Stimulated activated CD4-positive, alpha-beta T cell treated with anti-CD3 and anti-CD28 coated beads, Interleukin-15, amount 100 ng/mL, for 24 hours (primary cell): ENCODE results near the gene TNFRSF13B.

Experiments used
- DNase-seq: peaks from one replicate; pipeline ENCODE4 v3.0.0-alpha.2; 2020

The TNFRSF13B gene

GRCh38 chr17:16953841-16954240, 18.1 kb downstream of the TNFRSF13B start:
- no peak for DNase-seq

DNA sequence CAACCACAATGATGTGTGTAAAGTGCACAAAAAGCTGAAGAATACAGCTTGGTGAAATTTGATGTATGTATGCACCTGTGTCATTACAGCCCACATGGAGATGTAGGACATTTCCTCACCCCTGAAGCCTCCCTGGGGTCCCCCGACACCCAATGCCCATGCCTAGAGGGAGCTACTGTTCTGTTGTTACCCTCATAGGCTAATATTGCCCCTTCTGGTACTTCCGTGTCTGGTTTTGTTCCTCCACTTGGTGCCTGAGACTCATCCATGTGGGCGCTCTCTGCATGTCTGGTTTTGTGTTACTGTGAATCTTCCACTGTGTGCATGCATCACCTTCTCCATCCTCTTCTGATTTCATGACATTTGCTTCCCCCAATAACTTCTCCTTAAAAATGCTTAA, 18.6 kb downstream of the TNFRSF13B start:
- DNase-seq, result no peak

GRCh38 chr17:16952401-16952800, 19.5 kb downstream of the TNFRSF13B start:
- DNase-seq, result no peak

DNA sequence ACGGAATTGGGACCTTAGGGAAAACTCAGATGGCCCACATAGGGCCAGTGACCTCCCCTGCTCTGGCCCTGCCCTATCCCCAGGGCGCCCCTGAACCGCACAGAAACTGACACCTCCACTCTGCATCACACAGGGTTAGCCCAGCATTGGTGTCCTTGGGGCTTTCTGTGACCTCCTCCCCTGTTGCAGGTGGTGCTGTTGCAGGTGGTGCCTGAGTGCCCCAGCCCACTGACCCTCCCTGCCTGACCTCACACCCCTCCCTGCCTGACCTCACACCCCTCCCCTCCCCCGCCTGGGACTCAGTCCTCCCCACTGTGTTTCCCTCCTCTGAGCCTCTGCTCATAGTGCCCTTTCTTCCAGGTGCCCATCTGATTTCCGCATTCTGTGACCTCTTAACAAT, 21.4 kb downstream of the TNFRSF13B start:
- DNase-seq, result no peak

DNA sequence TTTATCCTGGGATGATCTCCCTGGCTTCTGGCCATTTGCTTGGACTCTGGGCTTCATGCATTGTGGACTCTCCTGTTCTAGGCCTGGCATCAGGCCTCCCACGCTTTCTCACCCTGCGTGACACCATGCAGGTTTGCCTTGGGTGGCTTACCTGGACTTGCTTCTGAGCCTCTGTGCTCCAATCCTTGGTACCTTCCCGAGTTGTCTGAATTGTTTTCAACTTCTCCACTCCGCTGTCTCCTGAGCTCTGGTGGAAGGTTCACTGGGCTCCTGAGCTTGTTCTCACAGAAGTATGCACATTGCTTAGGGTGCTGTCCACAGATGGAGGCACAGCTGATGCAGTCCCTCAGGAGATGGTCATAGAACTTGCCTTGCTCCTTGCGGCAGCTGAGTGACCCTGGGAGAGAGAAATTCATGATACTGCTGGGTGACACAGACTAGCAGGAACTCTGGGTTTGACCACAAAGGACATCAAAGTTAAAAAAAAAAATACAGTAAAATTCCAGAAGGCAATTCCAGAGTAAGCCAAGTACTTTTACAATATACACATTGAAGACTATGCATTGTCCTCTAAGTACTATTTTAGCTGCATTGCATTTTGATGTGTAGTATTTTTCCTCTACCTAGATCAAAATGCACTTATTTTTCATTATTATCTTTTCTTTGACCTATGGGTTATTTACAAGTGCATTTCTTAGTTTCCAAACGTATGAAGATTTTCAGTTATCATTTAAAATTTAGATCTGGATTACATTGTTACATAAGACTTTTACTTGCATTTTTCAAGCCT, 23.1 kb downstream of the TNFRSF13B start:
- DNase-seq, result no peak

GRCh38 chr17:16947470-16947869, 24.4 kb downstream of the TNFRSF13B start:
- DNase-seq, result no peak

GRCh38 chr17:16945663-16946218, 26.2 kb downstream of the TNFRSF13B start:
- DNase-seq, result no peak

- DNase-seq, result no peak
Observed at GRCh38 chr17:16945136-16945482, 26.8 kb downstream of the TNFRSF13B start.

- DNase-seq, result no peak
Observed at GRCh38 chr17:16944334-16945135, 27.4 kb downstream of the TNFRSF13B start.

GRCh38 chr17:16943541-16944333, 28.2 kb downstream of the TNFRSF13B start:
- no peak for DNase-seq

DNA sequence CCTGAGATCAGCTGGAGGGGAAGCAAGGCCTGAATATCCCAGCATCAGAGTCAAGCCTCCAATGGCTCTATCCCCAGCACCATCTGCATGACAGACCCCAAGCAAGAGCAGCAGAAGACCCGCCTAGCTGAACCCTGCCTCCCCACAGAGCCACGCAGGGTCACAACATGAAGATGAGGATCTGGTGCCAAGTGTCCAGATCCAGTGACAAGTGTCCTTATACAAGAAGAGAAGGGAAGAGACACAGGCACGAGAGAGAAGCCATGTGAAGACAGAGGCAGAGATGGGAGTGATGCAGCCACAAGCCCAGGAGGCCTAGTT, 28.9 kb downstream of the TNFRSF13B start:
- no peak for DNase-seq

GRCh38 chr17:16942141-16943031, 29.5 kb downstream of the TNFRSF13B start:
- no peak for DNase-seq

GRCh38 chr17:16941072-16942036, 30.6 kb downstream of the TNFRSF13B start:
- no peak for DNase-seq

GRCh38 chr17:16940116-16940881, 31.6 kb downstream of the TNFRSF13B start:
- no peak for DNase-seq

DNA sequence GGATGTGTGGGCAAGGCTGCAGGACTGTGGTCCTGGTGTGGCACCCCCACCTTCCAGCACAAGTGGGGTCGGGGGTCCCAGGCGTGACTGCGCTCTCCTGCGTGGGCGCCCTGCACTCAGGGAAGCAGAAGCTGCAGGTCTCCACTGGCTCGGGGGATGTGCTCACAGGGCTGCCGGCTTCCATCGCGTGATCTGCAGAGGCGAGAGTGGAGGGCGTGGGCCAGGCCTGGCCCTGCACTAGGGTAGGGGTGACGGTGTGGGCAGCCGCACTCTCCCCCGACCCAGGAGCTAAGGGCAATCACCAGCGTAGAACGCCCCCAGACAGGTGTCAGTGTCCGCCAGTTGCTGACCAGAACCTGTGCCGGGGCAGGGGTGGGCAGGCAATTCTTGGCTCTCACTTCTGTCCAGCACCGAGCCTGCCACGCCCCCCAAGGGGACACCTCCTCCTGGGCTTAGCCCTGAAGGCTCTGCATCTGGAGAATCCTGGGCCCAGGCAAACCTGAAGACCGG, 32.3 kb downstream of the TNFRSF13B start:
- no peak for DNase-seq

DNA sequence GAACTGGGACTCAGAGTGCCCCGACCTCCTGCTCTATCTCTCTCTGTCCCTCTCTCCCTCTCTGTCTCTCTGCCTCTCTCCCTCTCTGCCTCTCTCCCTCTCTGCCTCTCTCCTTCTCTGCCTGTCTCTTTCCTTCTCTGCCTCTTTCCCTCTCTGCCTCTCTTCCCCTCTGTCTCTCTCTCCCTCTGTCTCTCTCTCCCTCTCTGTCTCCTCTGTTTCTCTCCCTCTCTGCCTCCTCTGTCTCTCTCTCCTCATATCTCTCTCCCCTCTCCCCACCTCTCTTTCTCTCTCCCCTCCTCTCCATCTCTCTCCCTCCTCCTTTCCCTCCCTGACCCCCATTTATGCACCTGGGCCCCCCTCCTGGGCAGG, 32.7 kb downstream of the TNFRSF13B start:
- DNase-seq, result no peak

DNA sequence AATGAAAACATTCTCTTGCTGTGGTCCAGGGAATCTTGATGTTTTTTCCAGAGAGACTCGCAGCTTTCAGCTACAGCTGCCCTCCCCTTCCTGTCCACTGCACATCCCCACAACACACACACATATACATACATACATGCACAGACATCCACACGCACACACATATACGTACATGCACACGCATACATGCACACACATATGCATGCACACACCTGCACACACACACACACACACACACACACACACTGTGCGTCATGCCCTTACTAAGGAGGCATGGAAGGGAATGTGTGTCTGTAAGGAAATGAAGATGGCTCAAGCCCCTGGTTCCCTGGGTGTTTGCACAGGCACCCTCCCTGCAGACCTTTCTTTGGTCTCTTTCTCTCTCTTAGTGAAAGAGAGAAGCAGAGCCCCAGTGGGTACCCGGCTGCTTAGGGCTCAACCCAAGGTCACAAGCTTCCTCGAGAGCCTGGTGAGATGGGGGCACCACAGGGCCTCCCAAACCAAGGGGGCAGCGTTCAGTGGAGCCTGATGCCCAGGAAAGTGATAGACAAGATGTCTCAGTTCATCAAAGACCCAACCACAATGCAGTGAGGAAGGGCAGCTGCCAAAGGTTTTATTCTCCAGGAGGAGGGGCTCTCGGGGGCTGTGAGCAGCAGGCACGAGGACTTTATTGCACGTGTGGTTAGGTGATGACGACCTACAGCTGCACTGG, 33.3 kb downstream of the TNFRSF13B start:
- no peak for DNase-seq

DNA sequence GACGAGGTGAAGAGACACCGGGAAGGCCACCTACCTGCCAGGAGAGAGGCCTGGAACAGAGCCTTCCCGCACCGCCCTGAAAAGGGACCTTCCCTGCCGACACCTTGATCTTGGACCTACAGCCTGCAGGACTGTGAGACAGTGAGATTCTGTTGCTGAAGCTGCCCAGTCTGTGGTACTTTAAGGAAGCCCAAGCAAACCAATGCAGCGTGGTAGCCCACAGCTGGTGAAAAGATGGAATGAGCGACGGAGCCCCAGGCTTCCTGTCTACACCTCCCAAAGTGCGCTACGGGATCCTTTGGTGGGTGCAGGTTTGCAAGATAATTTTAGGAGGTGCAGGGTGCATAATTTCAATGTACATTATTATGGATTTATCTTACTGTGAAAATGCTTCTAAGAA, 33.9 kb downstream of the TNFRSF13B start:
- DNase-seq, result no peak

DNA sequence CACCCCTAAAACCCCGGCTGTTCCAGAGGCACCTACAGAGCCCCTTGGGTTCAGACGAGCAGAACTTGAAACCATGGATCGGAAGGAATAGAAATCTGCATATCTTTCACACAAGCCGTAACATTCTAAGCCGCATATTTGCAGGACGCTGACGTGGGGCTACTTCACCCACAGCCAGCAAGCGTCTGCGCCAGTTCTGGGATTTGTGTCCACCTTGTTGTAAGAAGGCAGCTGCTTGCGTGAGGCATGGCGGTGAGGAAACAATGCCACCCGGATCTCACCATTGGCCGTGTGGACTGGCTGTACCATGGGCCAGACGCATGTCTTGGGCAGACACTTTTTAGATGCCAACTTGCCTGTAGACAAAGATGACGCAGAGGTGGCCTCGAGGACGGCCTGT, 34.5 kb downstream of the TNFRSF13B start:
- no peak for DNase-seq
